ENCODE results near the gene CROCC2. TPM values are rescaled to one million over a fixed set of nuclear protein-coding genes. Genes with fewer than 3 reads are reported as not detected.

The CROCC2 gene
- polyA plus RNA-seq, 4 donors, result 0.13 to 0.18 TPM; not detected in 2

DNA sequence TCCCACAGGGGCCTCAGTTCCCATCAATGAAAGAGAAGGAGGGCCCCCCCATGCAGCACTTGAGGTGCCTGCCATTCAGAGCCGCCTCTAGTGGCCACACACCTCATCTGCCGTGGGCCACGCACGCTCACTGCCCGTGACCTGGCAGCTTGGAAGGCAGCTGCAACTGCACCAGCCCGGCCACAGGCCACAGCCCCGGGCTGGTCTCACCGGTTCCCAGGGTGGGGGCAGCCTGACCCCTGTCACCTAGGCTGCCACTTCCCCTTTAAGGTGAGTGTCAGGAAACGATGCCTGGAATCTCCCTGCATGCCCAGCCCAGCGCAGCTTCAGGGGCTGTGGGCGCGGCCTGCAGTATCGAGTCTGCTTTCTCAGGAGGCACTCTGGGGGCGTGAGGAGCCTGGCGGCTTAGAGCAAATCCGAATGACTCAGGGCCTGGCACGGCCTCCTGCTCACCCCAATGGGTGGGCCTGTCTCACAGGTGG lies 12.7 kb upstream of the CROCC2 start:
- no peaks in the 10 kb centered on the region for H3K27me3 ChIP-seq (ENCODE audit: control insufficient read depth in 3 of 3, insufficient read depth in 3 of 3, low read length in 3 of 3)
- peak overlapping the region in 1 of 3 donors; percentile 2 for H3K4me3 ChIP-seq (ENCODE audit: low read depth in 1 of 3, low read length in 3 of 3)
- H3K36me3 ChIP-seq (ENCODE audit: control insufficient read depth in 3 of 3, insufficient read depth in 2 of 3, low read depth in 1 of 3, low read length in 3 of 3), result peaks cover 0 to 32% (median 0%) of the 10 kb centered on the region in 3 donors
- DNase-seq, result peak in 1 of 2 donors; percentile 70
- no peak for FAIRE-seq
- peak overlapping the region in 1 of 3 donors; percentile 4 for H3K27ac ChIP-seq (ENCODE audit: low read depth in 1 of 3, low read length in 2 of 3)
- 22 to 35% (median 29%) methylated on average over 17 of the region's 17 CpGs for WGBS, 3 donors
- H3K9me3 ChIP-seq (ENCODE audit: control insufficient read depth in 2 of 2, insufficient read depth in 1 of 2, low read depth in 1 of 2, low read length in 1 of 2), result no peaks in the 10 kb centered on the region
- peaks cover 0 to 58% (median 4%) of the 10 kb centered on the region in 3 donors for H3K4me1 ChIP-seq (ENCODE audit: control insufficient read depth in 3 of 3, insufficient read depth in 2 of 3, low read depth in 1 of 3, low read length in 2 of 3)

GRCh38 chr2:240894006-240894405 lies 12.1 kb upstream of the CROCC2 start:
- no peak for DNase-seq
- no peak for FAIRE-seq
- H3K4me1 ChIP-seq (ENCODE audit: control insufficient read depth in 3 of 3, insufficient read depth in 2 of 3, low read depth in 1 of 3, low read length in 2 of 3), result peaks cover 0 to 56% (median 4%) of the 10 kb centered on the region in 3 donors
- H3K9me3 ChIP-seq (ENCODE audit: control insufficient read depth in 2 of 2, insufficient read depth in 1 of 2, low read depth in 1 of 2, low read length in 1 of 2), result no peaks in the 10 kb centered on the region
- no peak overlapping the region for H3K27ac ChIP-seq (ENCODE audit: low read depth in 1 of 3, low read length in 2 of 3)
- 49 to 71% (median 67%) methylated on average over 9 of the region's 9 CpGs for WGBS, 3 donors
- H3K36me3 ChIP-seq (ENCODE audit: control insufficient read depth in 3 of 3, insufficient read depth in 2 of 3, low read depth in 1 of 3, low read length in 3 of 3), result peaks cover 0 to 31% (median 0%) of the 10 kb centered on the region in 3 donors
- no peaks in the 10 kb centered on the region for H3K27me3 ChIP-seq (ENCODE audit: control insufficient read depth in 3 of 3, insufficient read depth in 3 of 3, low read length in 3 of 3)
- peak overlapping the region in 1 of 3 donors; percentile 2 for H3K4me3 ChIP-seq (ENCODE audit: low read depth in 1 of 3, low read length in 3 of 3)

- Histone ChIP-seq H3K27ac (ENCODE audit: low read depth in 1 of 3, low read length in 2 of 3) (no peak overlapping the region), H3K27me3 (ENCODE audit: control insufficient read depth in 3 of 3, insufficient read depth in 3 of 3, low read length in 3 of 3) (no peaks in the 10 kb centered on the region), H3K4me3 (ENCODE audit: low read depth in 1 of 3, low read length in 3 of 3) (peak overlapping the region in 2 of 3 donors; percentile 1 to 38), H3K4me1 (ENCODE audit: control insufficient read depth in 3 of 3, insufficient read depth in 2 of 3, low read depth in 1 of 3, low read length in 2 of 3) (peaks cover 0 to 46% (median 3%) of the 10 kb centered on the region in 3 donors), H3K36me3 (ENCODE audit: control insufficient read depth in 3 of 3, insufficient read depth in 2 of 3, low read depth in 1 of 3, low read length in 3 of 3) (peaks cover 0 to 23% (median 0%) of the 10 kb centered on the region in 3 donors), H3K9me3 (ENCODE audit: control insufficient read depth in 2 of 2, insufficient read depth in 1 of 2, low read depth in 1 of 2, low read length in 1 of 2) (no peaks in the 10 kb centered on the region)
- FAIRE-seq (no peak), DNase-seq (no peak)
- 19 to 74% (median 51%) methylated on average over 28 of the region's 28 CpGs for WGBS, 3 donors
Measured at GRCh38 chr2:240894836-240895558, 11.1 kb upstream of the CROCC2 start.

DNA sequence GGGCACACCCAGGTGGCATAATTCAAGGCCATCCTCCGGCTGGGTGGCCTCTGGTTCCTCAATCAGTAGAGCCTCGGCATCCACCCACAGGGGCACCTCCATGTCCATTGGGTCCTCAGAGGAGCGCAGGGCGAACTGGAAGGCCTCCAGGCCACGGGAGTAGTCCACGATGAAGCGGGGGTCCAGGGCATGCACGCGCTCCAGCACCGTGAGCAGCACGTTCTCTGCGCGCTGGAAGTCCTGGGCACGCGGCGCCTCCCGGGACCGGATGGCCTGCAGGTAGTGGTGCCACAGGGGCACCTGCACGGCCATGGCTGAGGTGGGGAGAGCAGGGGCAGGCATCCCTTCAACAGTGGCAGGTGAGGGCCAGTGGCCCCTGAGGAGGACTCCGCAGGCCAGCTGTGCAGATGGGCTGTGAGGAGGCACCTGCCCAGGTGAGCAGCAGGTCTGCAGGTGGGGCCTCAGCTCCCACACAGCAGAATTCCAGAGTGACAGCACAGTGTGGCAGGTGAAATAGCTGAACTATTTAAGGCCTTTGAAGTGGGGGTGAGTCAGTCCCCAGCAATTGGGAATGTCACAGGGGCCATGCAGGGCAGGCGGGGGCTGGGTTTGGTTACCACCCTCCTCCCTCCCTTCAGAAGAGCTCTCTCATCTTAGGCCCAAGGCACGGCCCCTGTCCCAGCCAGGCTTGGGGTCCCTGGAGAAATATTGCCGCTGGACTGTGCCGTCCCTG lies 10.3 kb upstream of the CROCC2 start, which contains the start of gene MAB21L4:
TSS of gene MAB21L4 (minus strand) at position 501 of the 733 bp plus-strand sequence. CDS start at position 342, 159 bp downstream.
- Histone ChIP-seq H3K9me3 (ENCODE audit: control insufficient read depth in 2 of 2, insufficient read depth in 1 of 2, low read depth in 1 of 2, low read length in 1 of 2) (peaks cover 0 to 5% of the 10 kb centered on the region in 2 donors), H3K36me3 (ENCODE audit: control insufficient read depth in 3 of 3, insufficient read depth in 2 of 3, low read depth in 1 of 3, low read length in 3 of 3) (peaks cover 0 to 14% (median 0%) of the 10 kb centered on the region in 3 donors), H3K4me1 (ENCODE audit: control insufficient read depth in 3 of 3, insufficient read depth in 2 of 3, low read depth in 1 of 3, low read length in 2 of 3) (peaks cover 0 to 44% (median 3%) of the 10 kb centered on the region in 3 donors), H3K4me3 (ENCODE audit: low read depth in 1 of 3, low read length in 3 of 3) (peak within 1 kb of the TSS in 2 of 3 donors; percentile 12 to 38), H3K27me3 (ENCODE audit: control insufficient read depth in 3 of 3, insufficient read depth in 3 of 3, low read length in 3 of 3) (no peaks in the 10 kb centered on the region), H3K27ac (ENCODE audit: low read depth in 1 of 3, low read length in 2 of 3) (peak within 1 kb of the TSS in 1 of 3 donors; percentile 78)
- DNase-seq (peak; percentile 33 to 51), FAIRE-seq (no peak)
- WGBS, 3 donors, result 17 to 73% (median 51%) methylated on average over 24 of the region's 24 CpGs

DNA sequence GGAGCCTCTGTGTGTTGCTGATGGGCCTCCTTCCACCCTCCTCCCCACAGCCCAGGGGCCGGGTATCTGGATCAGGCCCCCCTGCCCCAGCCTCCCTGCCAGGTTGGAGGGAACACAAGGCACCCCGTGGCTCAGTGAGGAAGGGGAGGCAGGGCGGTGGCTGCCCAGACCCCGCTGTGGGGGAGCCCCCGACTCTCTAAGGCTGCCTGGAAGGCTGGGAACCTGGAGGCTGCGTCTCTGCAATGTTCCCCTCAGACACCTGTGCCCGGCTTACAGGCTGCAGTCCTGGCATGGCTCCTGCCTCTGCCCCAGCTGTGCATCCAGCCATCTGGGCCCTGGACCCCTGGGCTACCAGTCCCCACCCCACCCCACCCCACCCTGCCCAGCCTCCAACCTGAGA lies 9.7 kb upstream of the CROCC2 start:
- Histone ChIP-seq H3K27me3 (ENCODE audit: control insufficient read depth in 3 of 3, insufficient read depth in 3 of 3, low read length in 3 of 3) (no peaks in the 10 kb centered on the region), H3K27ac (ENCODE audit: low read depth in 1 of 3, low read length in 2 of 3) (peak overlapping the region in 1 of 3 donors; percentile 78), H3K36me3 (ENCODE audit: control insufficient read depth in 3 of 3, insufficient read depth in 2 of 3, low read depth in 1 of 3, low read length in 3 of 3) (peaks cover 0 to 9% (median 0%) of the 10 kb centered on the region in 3 donors), H3K4me1 (ENCODE audit: control insufficient read depth in 3 of 3, insufficient read depth in 2 of 3, low read depth in 1 of 3, low read length in 2 of 3) (peaks cover 0 to 44% (median 3%) of the 10 kb centered on the region in 3 donors), H3K9me3 (ENCODE audit: control insufficient read depth in 2 of 2, insufficient read depth in 1 of 2, low read depth in 1 of 2, low read length in 1 of 2) (peaks cover 0 to 9% of the 10 kb centered on the region in 2 donors), H3K4me3 (ENCODE audit: low read depth in 1 of 3, low read length in 3 of 3) (peak overlapping the region in 2 of 3 donors; percentile 12 to 38)
- DNase-seq (no peak), FAIRE-seq (no peak)
- WGBS, 3 donors, result 24 to 54% (median 31%) methylated on average over 3 to 7 of the region's 7 CpGs

- no peaks in the 10 kb centered on the region for H3K27me3 ChIP-seq (ENCODE audit: control insufficient read depth in 3 of 3, insufficient read depth in 3 of 3, low read length in 3 of 3)
- DNase-seq (peak; percentile 90 to 93), FAIRE-seq (no peak)
- peak overlapping the region in 1 of 3 donors; percentile 78 for H3K27ac ChIP-seq (ENCODE audit: low read depth in 1 of 3, low read length in 2 of 3)
- 32 to 55% (median 44%) methylated on average over 17 to 23 of the region's 23 CpGs for WGBS, 3 donors
- H3K9me3 ChIP-seq (ENCODE audit: control insufficient read depth in 2 of 2, insufficient read depth in 1 of 2, low read depth in 1 of 2, low read length in 1 of 2), result peaks cover 0 to 11% of the 10 kb centered on the region in 2 donors
- peak overlapping the region in 1 of 3 donors; percentile 38 for H3K4me3 ChIP-seq (ENCODE audit: low read depth in 1 of 3, low read length in 3 of 3)
- peaks cover 0 to 39% (median 3%) of the 10 kb centered on the region in 3 donors for H3K4me1 ChIP-seq (ENCODE audit: control insufficient read depth in 3 of 3, insufficient read depth in 2 of 3, low read depth in 1 of 3, low read length in 2 of 3)
- H3K36me3 ChIP-seq (ENCODE audit: control insufficient read depth in 3 of 3, insufficient read depth in 2 of 3, low read depth in 1 of 3, low read length in 3 of 3), result peaks cover 0 to 6% (median 0%) of the 10 kb centered on the region in 3 donors
Measured at GRCh38 chr2:240896871-240897692, 9.1 kb upstream of the CROCC2 start.

GRCh38 chr2:240898108-240898730 lies 7.9 kb upstream of the CROCC2 start:
- Histone ChIP-seq H3K27ac (ENCODE audit: low read depth in 1 of 3, low read length in 2 of 3) (peak overlapping the region in 1 of 3 donors; percentile 44), H3K4me1 (ENCODE audit: control insufficient read depth in 3 of 3, insufficient read depth in 2 of 3, low read depth in 1 of 3, low read length in 2 of 3) (peaks cover 0 to 41% (median 3%) of the 10 kb centered on the region in 3 donors), H3K9me3 (ENCODE audit: control insufficient read depth in 2 of 2, insufficient read depth in 1 of 2, low read depth in 1 of 2, low read length in 1 of 2) (peaks cover 0 to 11% of the 10 kb centered on the region in 2 donors), H3K27me3 (ENCODE audit: control insufficient read depth in 3 of 3, insufficient read depth in 3 of 3, low read length in 3 of 3) (no peaks in the 10 kb centered on the region), H3K4me3 (ENCODE audit: low read depth in 1 of 3, low read length in 3 of 3) (no peak overlapping the region), H3K36me3 (ENCODE audit: control insufficient read depth in 3 of 3, insufficient read depth in 2 of 3, low read depth in 1 of 3, low read length in 3 of 3) (peaks cover 0 to 6% (median 0%) of the 10 kb centered on the region in 3 donors)
- WGBS, 3 donors, result 40 to 60% (median 55%) methylated on average over 15 to 17 of the region's 17 CpGs
- FAIRE-seq, result no peak
- peak; percentile 45 to 55 for DNase-seq

Data from small intestine (tissue), 7 donors.